ENCODE data around the gene RPS6KC1.

The RPS6KC1 gene

GRCh38 chr1:213119794-213120193 lies 68.8 kb downstream of the RPS6KC1 start:
- TF ChIP-seq CTCF (IDR thresholded peaks at IDR 0.05; ENCODE audit: control extremely low read depth, extremely low read depth, low read depth, missing control alignments) = no peak
- ChIA-PET POLR2A (no interaction called here), CTCF (interaction anchor here (1.0 to 5.2 kb wide), 6 partner anchors 8 to 57 kb away, joined by 3 to 23 read pairs (median 3); no protein-coding TSS in a partner anchor)

GRCh38 chr1:213120386-213120785 lies 69.3 kb downstream of the RPS6KC1 start:
- no peak for TF ChIP-seq CTCF (IDR thresholded peaks at IDR 0.05; ENCODE audit: control extremely low read depth, extremely low read depth, low read depth, missing control alignments)
- ChIA-PET CTCF (interaction anchor here (1.1 to 5.2 kb wide), 8 partner anchors 9 to 1003 kb away, joined by 3 to 23 read pairs (median 7); no protein-coding TSS in a partner anchor), POLR2A (no interaction called here)
- DNase-seq (ENCODE audit: extremely low spot score) = no peak

More at GRCh38 chr1:213119794-213120193, 68.8 kb downstream of the RPS6KC1 start:
- DNase-seq (ENCODE audit: extremely low spot score) = no peak

- ChIA-PET POLR2A (no interaction called here), CTCF (interaction anchor here (1.1 to 5.2 kb wide), 9 partner anchors 9 to 1002 kb away, joined by 3 to 23 read pairs (median 5); no protein-coding TSS in a partner anchor)
- no peak for DNase-seq (ENCODE audit: extremely low spot score)
- no peak for TF ChIP-seq CTCF (IDR thresholded peaks at IDR 0.05; ENCODE audit: control extremely low read depth, extremely low read depth, low read depth, missing control alignments)
Measured at GRCh38 chr1:213120961-213121360, 69.9 kb downstream of the RPS6KC1 start.

DNA sequence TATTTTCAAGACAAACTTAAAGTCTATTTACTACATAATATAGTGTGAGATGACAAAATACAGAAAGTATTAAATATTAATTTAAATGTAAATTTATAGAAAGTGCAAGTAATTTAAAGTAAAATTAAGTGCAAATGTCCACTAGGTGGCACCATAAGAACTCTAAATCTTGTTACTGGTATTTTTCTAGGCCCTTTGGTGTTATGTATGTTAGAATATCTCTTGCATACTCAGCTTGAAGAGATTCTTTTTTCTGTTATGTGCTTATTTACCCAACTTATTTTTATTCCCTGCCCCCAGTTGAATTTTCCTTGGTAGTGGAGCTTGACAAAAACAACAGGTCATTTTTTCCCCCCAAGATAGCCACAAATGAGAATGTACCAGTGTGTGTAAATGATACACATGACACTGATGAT lies 71.5 kb downstream of the RPS6KC1 start:
- DNase-seq (ENCODE audit: extremely low spot score) = no peak
- TF ChIP-seq CTCF (IDR thresholded peaks at IDR 0.05; ENCODE audit: control extremely low read depth, extremely low read depth, low read depth, missing control alignments) = peak; percentile 28
- ChIA-PET POLR2A (no interaction called here), CTCF (interaction anchor here (1.3 to 5.2 kb wide), 12 partner anchors 12 to 1139 kb away, joined by 3 to 23 read pairs (median 6); no protein-coding TSS in a partner anchor)

- no peak for DNase-seq (ENCODE audit: extremely low spot score)
- TF ChIP-seq CTCF (IDR thresholded peaks at IDR 0.05; ENCODE audit: control extremely low read depth, extremely low read depth, low read depth, missing control alignments) = no peak
- ChIA-PET POLR2A (no interaction called here), CTCF (interaction anchor here (0.6 to 5.2 kb wide), 18 partner anchors 10 to 1209 kb away, joined by 3 to 23 read pairs (median 4); no protein-coding TSS in a partner anchor)
Measured at GRCh38 chr1:213123087-213123486, 72.0 kb downstream of the RPS6KC1 start.

DNA sequence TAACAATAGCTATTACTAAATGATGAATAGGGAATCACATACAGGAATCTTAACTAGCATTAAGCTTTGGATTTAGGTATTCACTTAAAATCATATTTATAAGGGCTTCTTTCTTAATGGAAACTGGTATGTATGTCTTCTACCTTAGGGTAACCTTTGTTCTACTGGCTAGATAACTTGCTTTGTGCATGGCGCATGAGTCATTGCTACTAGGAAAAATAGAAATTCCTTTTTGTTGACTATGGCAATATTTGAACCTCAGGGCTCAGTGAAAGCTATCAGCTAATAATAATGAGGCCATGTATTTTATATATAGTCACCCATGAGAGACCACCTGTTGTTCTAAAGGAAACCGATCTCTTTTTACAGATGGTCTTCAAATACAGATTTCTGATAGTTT lies 72.5 kb downstream of the RPS6KC1 start:
- ChIA-PET CTCF (interaction anchor here (0.6 to 5.2 kb wide), 17 partner anchors 9 to 1208 kb away, joined by 3 to 23 read pairs (median 4); no protein-coding TSS in a partner anchor), POLR2A (no interaction called here)
- TF ChIP-seq CTCF (IDR thresholded peaks at IDR 0.05; ENCODE audit: control extremely low read depth, extremely low read depth, low read depth, missing control alignments) = no peak
- no peak for DNase-seq (ENCODE audit: extremely low spot score)
